ENCODE measurements around the gene SFT2D1.

The SFT2D1 gene

GRCh38 chr6:166312832-166313231 lies 29.5 kb downstream of the SFT2D1 start:
- no peak overlapping the region for H3K4me3 ChIP-seq (ENCODE audit: low read depth, low read length)
- TF ChIP-seq, protein P1, sequence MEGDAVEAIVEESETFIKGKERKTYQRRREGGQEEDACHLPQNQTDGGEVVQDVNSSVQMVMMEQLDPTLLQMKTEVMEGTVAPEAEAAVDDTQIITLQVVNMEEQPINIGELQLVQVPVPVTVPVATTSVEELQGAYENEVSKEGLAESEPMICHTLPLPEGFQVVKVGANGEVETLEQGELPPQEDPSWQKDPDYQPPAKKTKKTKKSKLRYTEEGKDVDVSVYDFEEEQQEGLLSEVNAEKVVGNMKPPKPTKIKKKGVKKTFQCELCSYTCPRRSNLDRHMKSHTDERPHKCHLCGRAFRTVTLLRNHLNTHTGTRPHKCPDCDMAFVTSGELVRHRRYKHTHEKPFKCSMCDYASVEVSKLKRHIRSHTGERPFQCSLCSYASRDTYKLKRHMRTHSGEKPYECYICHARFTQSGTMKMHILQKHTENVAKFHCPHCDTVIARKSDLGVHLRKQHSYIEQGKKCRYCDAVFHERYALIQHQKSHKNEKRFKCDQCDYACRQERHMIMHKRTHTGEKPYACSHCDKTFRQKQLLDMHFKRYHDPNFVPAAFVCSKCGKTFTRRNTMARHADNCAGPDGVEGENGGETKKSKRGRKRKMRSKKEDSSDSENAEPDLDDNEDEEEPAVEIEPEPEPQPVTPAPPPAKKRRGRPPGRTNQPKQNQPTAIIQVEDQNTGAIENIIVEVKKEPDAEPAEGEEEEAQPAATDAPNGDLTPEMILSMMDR (IDR thresholded peaks at IDR 0.05; ENCODE audit: borderline replicate concordance, insufficient read depth, low read depth, low read length) = no peak

GRCh38 chr6:166310634-166311033 lies 31.7 kb downstream of the SFT2D1 start:
- H3K4me3 ChIP-seq (ENCODE audit: low read depth, low read length) = no peak overlapping the region
- TF ChIP-seq, protein P1 (IDR thresholded peaks at IDR 0.05; ENCODE audit: borderline replicate concordance, insufficient read depth, low read depth, low read length) = no peak

DNA sequence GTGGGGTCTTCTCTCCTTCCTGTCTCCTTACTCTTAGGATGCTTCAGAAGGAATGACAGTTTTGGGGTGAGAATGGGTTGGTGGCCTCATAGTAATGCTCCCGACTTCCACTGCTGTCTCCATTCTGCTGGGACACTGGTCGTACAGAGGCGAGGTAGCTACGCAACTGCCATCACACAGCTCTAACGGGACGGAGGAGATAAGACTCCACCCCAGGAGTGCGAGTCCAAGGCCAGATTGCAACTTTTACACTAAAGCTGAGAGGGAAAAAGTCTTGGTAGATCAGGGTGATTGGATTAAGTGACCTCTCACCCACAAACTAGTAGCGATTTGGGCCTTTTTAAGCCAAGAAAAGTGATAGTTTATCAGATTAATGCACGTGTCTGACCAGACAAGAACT lies 32.4 kb downstream of the SFT2D1 start:
- TF ChIP-seq, protein P1 (IDR thresholded peaks at IDR 0.05; ENCODE audit: borderline replicate concordance, insufficient read depth, low read depth, low read length) = no peak
- no peak overlapping the region for H3K4me3 ChIP-seq (ENCODE audit: low read depth, low read length)

DNA sequence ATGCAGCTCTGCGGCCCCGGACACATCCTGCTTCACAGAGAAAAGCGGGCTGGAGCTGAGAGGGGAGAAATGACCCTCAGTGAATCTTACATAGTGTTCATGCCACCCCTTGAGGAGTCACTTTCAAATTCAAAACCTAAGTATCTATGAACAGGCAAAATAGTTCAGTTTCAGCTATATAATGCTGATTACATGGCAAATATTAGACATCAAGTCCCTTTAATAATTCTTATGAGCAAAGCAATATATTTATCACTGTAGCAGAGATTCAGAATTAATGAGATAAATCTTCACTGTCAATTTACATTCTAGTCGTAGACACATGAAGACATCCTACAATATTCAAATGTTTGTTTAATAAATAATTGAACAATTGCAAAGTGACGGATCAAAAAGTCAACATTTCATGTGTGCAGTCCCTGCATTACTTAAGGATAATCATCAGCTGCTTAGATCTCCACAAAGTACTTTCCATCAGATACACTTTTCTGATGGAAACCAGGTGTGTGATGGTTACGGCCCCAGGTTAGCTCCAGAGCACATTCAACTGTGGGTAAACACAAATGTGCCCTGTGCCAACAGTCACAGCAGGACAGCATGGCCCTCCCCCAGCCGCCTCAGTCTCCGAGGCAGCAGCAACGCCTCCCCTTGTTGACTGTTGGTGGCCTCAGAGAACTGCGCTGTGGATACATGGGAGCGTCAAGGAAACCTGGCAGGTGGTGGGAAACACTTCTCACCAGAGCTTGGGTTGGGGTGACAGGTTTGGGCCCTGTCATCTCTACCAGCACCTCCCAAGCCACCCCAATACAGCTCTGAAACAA lies 33.4 kb downstream of the SFT2D1 start:
- TF ChIP-seq, protein P1 (IDR thresholded peaks at IDR 0.05; ENCODE audit: borderline replicate concordance, insufficient read depth, low read depth, low read length) = no peak
- no peak overlapping the region for H3K4me3 ChIP-seq (ENCODE audit: low read depth, low read length)

GRCh38 chr6:166308033-166308768 lies 34.1 kb downstream of the SFT2D1 start, which contains the start of gene PRR18:
PRR18 (minus strand) TSS chr6:166308392; CDS start chr6:166308142, 250 bp downstream.
- H3K4me3 ChIP-seq (ENCODE audit: low read depth, low read length) = peak within 1 kb of the TSS; percentile 36
- TF ChIP-seq, protein P1 (IDR thresholded peaks at IDR 0.05; ENCODE audit: borderline replicate concordance, insufficient read depth, low read depth, low read length) = no peak

DNA sequence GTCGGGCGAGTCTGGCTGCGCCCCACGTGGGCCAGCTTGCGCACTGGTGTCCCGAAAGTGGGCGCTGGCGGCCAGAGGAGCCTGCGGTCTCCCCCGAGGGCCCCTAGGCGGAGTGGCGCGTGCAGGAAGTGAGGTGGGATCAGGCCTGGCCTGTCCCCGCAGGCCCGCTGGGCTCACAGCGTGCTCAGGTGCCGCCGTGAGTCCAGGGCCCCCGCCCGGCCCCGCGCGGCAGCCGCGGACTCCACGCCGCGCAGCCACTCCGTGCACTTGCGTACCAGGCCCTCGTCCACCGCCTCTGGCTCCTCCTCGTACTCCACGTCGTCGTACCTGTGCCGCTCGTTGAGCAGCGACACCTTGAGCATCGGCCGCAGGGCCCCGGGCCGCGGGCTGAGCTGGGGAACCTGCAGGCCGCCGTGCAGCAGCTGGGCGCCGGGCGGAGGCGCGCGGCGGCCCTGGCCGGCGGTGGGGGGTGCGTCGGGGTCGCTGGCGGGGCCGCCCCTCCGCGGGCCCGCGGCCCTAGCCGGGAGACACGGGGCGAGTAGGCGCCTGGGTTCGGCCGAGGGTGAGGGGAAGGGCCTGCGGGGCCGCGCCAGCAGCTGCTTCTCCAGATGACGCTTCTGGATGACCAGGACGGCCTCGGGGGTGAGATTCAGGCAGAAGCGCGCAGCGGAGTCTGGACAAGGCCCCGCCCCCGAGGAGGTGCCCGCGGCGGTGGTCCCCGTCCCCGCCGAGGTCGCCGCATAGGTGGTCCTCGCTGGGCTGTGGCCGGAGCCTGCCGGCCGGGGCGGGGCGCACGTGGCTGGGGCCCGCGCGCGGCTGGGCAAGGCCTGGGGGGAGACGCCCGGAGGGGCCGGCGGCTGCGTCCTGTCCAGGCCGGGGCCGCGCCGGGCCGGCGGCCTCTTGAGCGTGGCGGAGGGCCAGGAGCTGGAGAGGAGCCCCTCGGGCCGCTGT lies 35.0 kb downstream of the SFT2D1 start:
- TF ChIP-seq, protein P1 (IDR thresholded peaks at IDR 0.05; ENCODE audit: borderline replicate concordance, insufficient read depth, low read depth, low read length) = no peak
- H3K4me3 ChIP-seq (ENCODE audit: low read depth, low read length) = peak overlapping the region; percentile 36

All from GM12875 (cell line).